Keratinocyte (primary cell): ENCODE measurements around the gene NAIF1.

Experiments
- CTCF ChIP-seq, 3 experiments: IDR thresholded peaks in 1 of 3; conservative IDR thresholded peaks in 1 of 3; optimal IDR thresholded peaks in 1 of 3; 2 replicates in 2 of 3; 3 replicates in 1 of 3; pipeline versions ENCODE3 to v1.5.1; 2011; ENCODE audit warnings: low read length in 3 of 3, mild to moderate bottlenecking in 3 of 3, moderate library complexity in 2 of 3, control low read depth in 1 of 3, inconsistent platforms in 1 of 3; ENCODE audit not compliant: insufficient read depth in 2 of 3; ENCODE audit errors: extremely low read depth in 1 of 3
- EZH2 ChIP-seq: IDR thresholded peaks from one replicate; pipeline ENCODE4 v1.6.1; 2012; ENCODE audit warnings: inconsistent platforms, mild to moderate bottlenecking, low read length, moderate library complexity

GRCh38 chr9:128097543-128098296, 30.6 kb upstream of the NAIF1 start:
- TF ChIP-seq EZH2 (no peak), CTCF (optimal IDR thresholded peaks at IDR 0.05 in 1 of 3, IDR thresholded peaks at IDR 0.05 in 1 of 3, conservative IDR thresholded peaks at IDR 0.05 in 1 of 3; ENCODE audit: extremely low read depth in 1 of 3, insufficient read depth in 2 of 3, low read length in 3 of 3) (no peak)
